K562 (cell line): ENCODE measurements around the gene DNER.

Experiments used
- BRD9 ChIP-seq: fragments of 450-650 bp; IDR thresholded peaks from 2 replicates; pipeline ENCODE4 v1.6.1; 2018; ENCODE audit warnings: low read depth; ENCODE audit not compliant: partially characterized antibody
- FIP1L1 ChIP-seq: fragments of 200-400 bp; formaldehyde crosslinking; IDR thresholded peaks from 2 replicates; pipeline ENCODE4 v1.6.1; 2018; ENCODE audit warnings: mild to moderate bottlenecking, low read depth, low read length; ENCODE audit not compliant: poor library complexity, severe bottlenecking
- POLR2A ChIP-seq: fragments of 450-650 bp; conservative IDR thresholded peaks from 2 replicates; pipeline ENCODE4 v1.6.1; 2016
- SRSF9 ChIP-seq: fragments of 200-400 bp; formaldehyde crosslinking; IDR thresholded peaks from 2 replicates; pipeline ENCODE4 v1.6.1; 2017; ENCODE audit warnings: low read depth, low read length, borderline replicate concordance
- ZNF324 ChIP-seq: fragments of 250-450 bp; sonication (Bioruptor Pico); IDR thresholded peaks from 2 replicates; pipeline ENCODE4 v1.4.0; 2020; ENCODE audit warnings: mild to moderate bottlenecking
- TF ChIP-seq, protein P1 (sequence below): fragments of 250-450 bp; sonication (Bioruptor Pico); IDR thresholded peaks from 2 replicates; pipeline ENCODE4 v1.4.0; 2020; ENCODE audit warnings: mild to moderate bottlenecking
- TF ChIP-seq, protein P2 (sequence below): sonication (generic); IDR thresholded peaks from 2 replicates; pipeline ENCODE4 v1.6.1; 2016
- TF ChIP-seq, protein P3 (sequence below): IDR thresholded peaks from 3 replicates; pipeline ENCODE4 v1.6.1; 2011; ENCODE audit warnings: borderline replicate concordance, mild to moderate bottlenecking; ENCODE audit not compliant: insufficient read length, insufficient read depth
- TF ChIP-seq, protein P4 (sequence below): sonication (generic); formaldehyde crosslinking; IDR thresholded peaks from 2 replicates; pipeline ENCODE4 v1.9.0; 2022; ENCODE audit warnings: mild to moderate bottlenecking, missing genetic modification reagents

DNA sequence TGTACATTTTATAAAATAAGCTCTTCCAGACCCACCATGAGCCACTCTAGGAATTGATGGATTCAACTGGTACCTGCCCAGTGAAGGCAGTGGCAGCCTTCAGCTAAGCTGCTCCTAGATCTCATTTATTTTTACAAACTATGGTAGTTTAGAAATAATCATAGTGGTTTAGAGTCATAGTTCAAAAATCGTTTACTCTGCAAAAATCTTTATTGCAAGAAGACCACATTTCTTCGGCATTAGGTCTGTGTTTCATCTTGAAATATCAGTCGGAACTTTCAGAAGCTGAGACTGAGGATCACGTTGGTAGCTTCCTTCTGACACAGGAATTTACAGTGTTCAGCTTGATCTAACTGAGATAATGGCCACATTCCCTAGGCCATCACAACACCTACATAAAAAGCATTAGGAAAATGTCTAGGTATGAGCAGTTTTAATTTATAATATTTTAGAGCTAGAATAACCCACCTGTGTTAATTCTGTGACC lies 237.0 kb downstream of the DNER start:
- no peak for TF ChIP-seq POLR2A
- TF ChIP-seq FIP1L1: no peak
- TF ChIP-seq SRSF9: no peak
- TF ChIP-seq, protein P1, sequence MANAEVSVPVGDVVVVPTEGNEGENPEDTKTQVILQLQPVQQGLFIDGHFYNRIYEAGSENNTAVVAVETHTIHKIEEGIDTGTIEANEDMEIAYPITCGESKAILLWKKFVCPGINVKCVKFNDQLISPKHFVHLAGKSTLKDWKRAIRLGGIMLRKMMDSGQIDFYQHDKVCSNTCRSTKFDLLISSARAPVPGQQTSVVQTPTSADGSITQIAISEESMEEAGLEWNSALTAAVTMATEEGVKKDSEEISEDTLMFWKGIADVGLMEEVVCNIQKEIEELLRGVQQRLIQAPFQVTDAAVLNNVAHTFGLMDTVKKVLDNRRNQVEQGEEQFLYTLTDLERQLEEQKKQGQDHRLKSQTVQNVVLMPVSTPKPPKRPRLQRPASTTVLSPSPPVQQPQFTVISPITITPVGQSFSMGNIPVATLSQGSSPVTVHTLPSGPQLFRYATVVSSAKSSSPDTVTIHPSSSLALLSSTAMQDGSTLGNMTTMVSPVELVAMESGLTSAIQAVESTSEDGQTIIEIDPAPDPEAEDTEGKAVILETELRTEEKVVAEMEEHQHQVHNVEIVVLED: no peak
- TF ChIP-seq, protein P2, sequence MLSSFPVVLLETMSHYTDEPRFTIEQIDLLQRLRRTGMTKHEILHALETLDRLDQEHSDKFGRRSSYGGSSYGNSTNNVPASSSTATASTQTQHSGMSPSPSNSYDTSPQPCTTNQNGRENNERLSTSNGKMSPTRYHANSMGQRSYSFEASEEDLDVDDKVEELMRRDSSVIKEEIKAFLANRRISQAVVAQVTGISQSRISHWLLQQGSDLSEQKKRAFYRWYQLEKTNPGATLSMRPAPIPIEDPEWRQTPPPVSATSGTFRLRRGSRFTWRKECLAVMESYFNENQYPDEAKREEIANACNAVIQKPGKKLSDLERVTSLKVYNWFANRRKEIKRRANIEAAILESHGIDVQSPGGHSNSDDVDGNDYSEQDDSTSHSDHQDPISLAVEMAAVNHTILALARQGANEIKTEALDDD: no peak
- no peak for TF ChIP-seq BRD9
- TF ChIP-seq, protein P3, sequence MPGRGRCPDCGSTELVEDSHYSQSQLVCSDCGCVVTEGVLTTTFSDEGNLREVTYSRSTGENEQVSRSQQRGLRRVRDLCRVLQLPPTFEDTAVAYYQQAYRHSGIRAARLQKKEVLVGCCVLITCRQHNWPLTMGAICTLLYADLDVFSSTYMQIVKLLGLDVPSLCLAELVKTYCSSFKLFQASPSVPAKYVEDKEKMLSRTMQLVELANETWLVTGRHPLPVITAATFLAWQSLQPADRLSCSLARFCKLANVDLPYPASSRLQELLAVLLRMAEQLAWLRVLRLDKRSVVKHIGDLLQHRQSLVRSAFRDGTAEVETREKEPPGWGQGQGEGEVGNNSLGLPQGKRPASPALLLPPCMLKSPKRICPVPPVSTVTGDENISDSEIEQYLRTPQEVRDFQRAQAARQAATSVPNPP: no peak
- no peak for TF ChIP-seq ZNF324 (CRISPR knock-in tag)
- TF ChIP-seq, protein P4, sequence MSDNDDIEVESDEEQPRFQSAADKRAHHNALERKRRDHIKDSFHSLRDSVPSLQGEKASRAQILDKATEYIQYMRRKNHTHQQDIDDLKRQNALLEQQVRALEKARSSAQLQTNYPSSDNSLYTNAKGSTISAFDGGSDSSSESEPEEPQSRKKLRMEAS (CRISPR knock-in tag): no peak
